Heart right ventricle (tissue), 16 donors: Measurements from ENCODE around the gene KLKB1. TPM values are rescaled to one million over a fixed set of nuclear protein-coding genes. Genes with fewer than 3 reads are reported as not detected.

Experiments used
- ATAC-seq, 8 donors: fragments of 200-7000 bp; cut with Tn5 transposase; one replicate each; pipeline ENCODE4 v1.9.1; 2020; ENCODE audit warnings: mild to moderate bottlenecking in 8 of 8, moderate library complexity in 8 of 8, moderate number of reproducible peaks in 1 of 8
- DNase-seq, 2 donors: peaks; one replicate each; pipeline ENCODE4 v3.0.0-alpha.2; 2020
- H3K27ac ChIP-seq, 10 donors: fragments of 200-600 bp; sonication (generic) in 2 of 10; one replicate each; pipeline versions ENCODE4 v1.5.0 to v1.8.0; 2020 to 2022; ENCODE audit warnings: mild to moderate bottlenecking in 3 of 10
- H3K27me3 ChIP-seq, 7 donors: fragments of 200-600 bp; one replicate each; pipeline ENCODE4 v1.8.0; 2021 to 2022; ENCODE audit warnings: mild to moderate bottlenecking in 2 of 7
- H3K36me3 ChIP-seq, 9 donors: fragments of 200-600 bp; sonication (generic) in 1 of 9; one replicate each; pipeline versions ENCODE4 v1.5.0 to v1.8.0; 2020 to 2022; ENCODE audit warnings: mild to moderate bottlenecking in 2 of 9
- H3K4me1 ChIP-seq, 9 donors: fragments of 200-600 bp; sonication (generic) in 1 of 9; one replicate each; pipeline versions ENCODE4 v1.5.0 to v1.8.0; 2020 to 2022; ENCODE audit warnings: mild to moderate bottlenecking in 4 of 9
- H3K4me3 ChIP-seq, 10 donors: fragments of 200-600 bp; sonication (generic) in 2 of 10; one replicate each; pipeline versions ENCODE4 v1.5.0 to v1.8.0; 2020 to 2022; ENCODE audit warnings: mild to moderate bottlenecking in 7 of 10, moderate library complexity in 2 of 10
- H3K9me3 ChIP-seq, 11 donors: fragments of 200-600 bp in 10 of 11; sonication (generic) in 2 of 11; one replicate each; pipeline versions ENCODE4 v1.5.0 to v1.8.0; 2013 to 2022; ENCODE audit warnings: mild to moderate bottlenecking in 2 of 11, control low read depth in 1 of 11, moderate library complexity in 1 of 11
- WGBS, 2 donors: extraction: QIAGEN DNeasy Blood & Tissue Kit; methylation state at CpG; one replicate each; pipeline ENCODE4 v1.1.7; 2013; ENCODE audit warnings: inconsistent platforms in 1 of 2; 5-methylcytosine and 5-hydroxymethylcytosine counted together
- intact Hi-C, 10 donors: fragments of 100-400 bp; cut with DNase I; formaldehyde crosslinking; loops; one replicate each; pipeline versions ENCODE4 v1.11.1 to v1.14.2; 2022
- polyA plus RNA-seq, 2 donors: library from polyadenylated mRNA; stranded (reverse); fragments of 200-250 nt; gene quantifications; one replicate each; pipeline ENCODE4 v1.2.3, GENCODE V29; 2013
- total RNA-seq, 10 donors: library from RNA; stranded (reverse); fragmentation: NEBNext Ultra II Directional in 3 of 10; extraction: Animal tissue kit (Norgen Biotek cat#: 25700) in 3 of 10; gene quantifications; one replicate each; pipeline versions ENCODE4 v1.2.1 to v1.2.4, GENCODE V29; 2021 to 2023
- TF ChIP-seq, protein P1 (sequence below), 9 donors: fragments of 200-600 bp; sonication (generic) in 2 of 9; IDR thresholded peaks; one replicate each; pipeline versions ENCODE4 v1.5.0 to v1.8.0; 2021 to 2022; ENCODE audit warnings: antibody characterized with exemption in 9 of 9, mild to moderate bottlenecking in 5 of 9, moderate library complexity in 1 of 9
- donor health status: Arrhythmogenic right ventricular cardiomyopathy.
- donor health status: ischemic (EF 13 %, LVEDD 7.1; RV severe dilation, severe dysfunction).
- donor health status: healthy with polysubstance abuse.
- donor health status: DM: no; HTN: yes; CAD: no.
- donor health status: DM: no; HTN: no; CAD: no.
- donor health status: ischemic (EF 25% LVEDD 6.9; RV normal size, moderate dysfunction).
- donor health status: ischemic (EF 25% LVEDD 5.7; RV mildly dilated, moderate dysfunction).
- donor health status: healthy.
- donor health status: DM: yes; HTN: yes; CAD: no.
- donor health status: Ischemic cardiomyopathy.
- donor health status: ischemic (EF 35%, LVEDD 5.7; RV mildly dilated, moderate dysfunction).
- donor health status: nonischemic (EF 11% LVEDD 7.7; RV severe dilation, severe dysfunction).
- donor health status: DM: yes; HTN: yes; CAD: no.
- donor health status: PGD.
- donor health status: ischemic (EF 29% LVEDD 5.4; RV normal size, mild dysfunction).
- donor health status: nonischemic (EF 23%, LVEDD 6.1; RV moderate dilation, normal function).

The KLKB1 gene
- total and polyA plus RNA-seq, 12 donors, result 0.23 to 3.7 (median 1.1) TPM

- ATAC-seq (no peak), DNase-seq (no peak)
- WGBS, 2 donors, result 92 to 95% methylated on average over 5 of the region's 5 CpGs
- Histone ChIP-seq H3K9me3 (no peaks in the 10 kb centered on the region), H3K27me3 (no peaks in the 10 kb centered on the region), H3K36me3 (peaks cover 0 to 47% (median 6%) of the 10 kb centered on the region in 9 donors), H3K27ac (peak overlapping the region in 5 of 10 donors; percentile 24 to 99 (median 98)), H3K4me3 (peak overlapping the region in 4 of 10 donors; percentile 89 to 96 (median 90)), H3K4me1 (peaks cover 6 to 45% (median 36%) of the 10 kb centered on the region in 9 donors)
- TF ChIP-seq, protein P1, sequence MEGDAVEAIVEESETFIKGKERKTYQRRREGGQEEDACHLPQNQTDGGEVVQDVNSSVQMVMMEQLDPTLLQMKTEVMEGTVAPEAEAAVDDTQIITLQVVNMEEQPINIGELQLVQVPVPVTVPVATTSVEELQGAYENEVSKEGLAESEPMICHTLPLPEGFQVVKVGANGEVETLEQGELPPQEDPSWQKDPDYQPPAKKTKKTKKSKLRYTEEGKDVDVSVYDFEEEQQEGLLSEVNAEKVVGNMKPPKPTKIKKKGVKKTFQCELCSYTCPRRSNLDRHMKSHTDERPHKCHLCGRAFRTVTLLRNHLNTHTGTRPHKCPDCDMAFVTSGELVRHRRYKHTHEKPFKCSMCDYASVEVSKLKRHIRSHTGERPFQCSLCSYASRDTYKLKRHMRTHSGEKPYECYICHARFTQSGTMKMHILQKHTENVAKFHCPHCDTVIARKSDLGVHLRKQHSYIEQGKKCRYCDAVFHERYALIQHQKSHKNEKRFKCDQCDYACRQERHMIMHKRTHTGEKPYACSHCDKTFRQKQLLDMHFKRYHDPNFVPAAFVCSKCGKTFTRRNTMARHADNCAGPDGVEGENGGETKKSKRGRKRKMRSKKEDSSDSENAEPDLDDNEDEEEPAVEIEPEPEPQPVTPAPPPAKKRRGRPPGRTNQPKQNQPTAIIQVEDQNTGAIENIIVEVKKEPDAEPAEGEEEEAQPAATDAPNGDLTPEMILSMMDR (IDR thresholded peaks at IDR 0.05), result no peak
- intact Hi-C loops, result loop anchor here in 4 of 10 donors (5.0 to 10.0 kb wide), 4 partner anchors 47 to 129 kb away; partner anchors contain the start of gene TLR3 (in 3 of the 4)
Measured at GRCh38 chr4:186193851-186194250, 33.5 kb upstream of the KLKB1 start.

DNA sequence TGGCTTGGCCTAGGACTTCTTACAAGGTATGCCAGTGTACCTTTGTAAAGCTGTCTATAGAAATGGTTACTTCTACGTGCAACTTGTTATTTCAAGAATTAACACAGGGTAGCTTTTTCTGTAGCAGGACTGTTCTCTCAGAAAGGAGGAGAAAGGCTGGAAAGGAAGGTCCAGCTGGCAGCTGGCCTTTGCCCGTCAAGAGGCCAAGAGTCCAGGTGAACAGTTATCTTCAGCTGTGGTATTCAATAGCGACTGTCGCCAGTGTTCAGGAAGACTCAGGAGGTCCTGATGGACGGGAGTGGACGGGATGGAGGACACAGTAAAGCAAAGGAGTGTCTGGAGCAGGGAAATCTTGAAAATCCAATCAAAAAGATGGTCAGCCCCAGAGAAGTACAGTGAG is 31.2 kb upstream of the KLKB1 start:
- no peak overlapping the region for H3K27ac ChIP-seq
- no peaks in the 10 kb centered on the region for H3K9me3 ChIP-seq
- ATAC-seq (no peak), DNase-seq (no peak)
- peaks cover 0 to 37% (median 23%) of the 10 kb centered on the region in 9 donors for H3K4me1 ChIP-seq
- intact Hi-C loops, result loop anchor here in 1 of 10 donors (10.0 kb wide), 1 partner anchor 131 kb away; the partner anchor contains the start of gene TLR3
- TF ChIP-seq, protein P1 (IDR thresholded peaks at IDR 0.05), result no peak
- H3K27me3 ChIP-seq, result no peaks in the 10 kb centered on the region
- H3K4me3 ChIP-seq, result no peak overlapping the region
- WGBS, 2 donors, result 95 to 96% methylated on average over 6 of the region's 6 CpGs
- peaks cover 0 to 56% (median 6%) of the 10 kb centered on the region in 9 donors for H3K36me3 ChIP-seq

DNA sequence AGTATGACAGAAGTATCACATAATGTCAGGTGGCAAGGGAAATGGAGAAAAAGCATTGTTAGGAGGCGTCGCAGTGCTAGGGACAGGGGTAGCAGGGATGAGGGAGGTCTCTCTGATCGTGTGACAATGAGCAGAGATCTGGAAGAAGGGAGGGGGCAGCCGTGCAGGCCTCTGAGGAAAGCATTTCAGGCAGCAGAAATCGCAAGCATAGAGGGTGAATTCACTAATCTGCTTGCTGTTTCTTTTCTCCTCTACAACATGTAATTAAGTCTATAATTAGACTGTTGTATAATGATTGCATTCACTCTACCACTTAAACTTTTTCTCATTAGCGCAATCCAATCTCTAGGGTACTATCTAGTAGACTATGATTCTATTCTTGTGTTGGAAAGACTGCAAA is 26.8 kb upstream of the KLKB1 start:
- 34 to 55% methylated on average over 6 of the region's 6 CpGs for WGBS, 2 donors
- ATAC-seq (peak in 7 of 8 donors; percentile 15 to 63 (median 41)), DNase-seq (no peak)
- Histone ChIP-seq H3K27me3 (no peaks in the 10 kb centered on the region), H3K4me1 (peaks cover 0 to 46% (median 9%) of the 10 kb centered on the region in 9 donors), H3K36me3 (peaks cover 0 to 54% (median 6%) of the 10 kb centered on the region in 9 donors), H3K27ac (peak overlapping the region in 8 of 10 donors; percentile 26 to 74 (median 59)), H3K4me3 (no peak overlapping the region), H3K9me3 (no peaks in the 10 kb centered on the region)
- intact Hi-C loops, result no loop called here
- TF ChIP-seq, protein P1 (IDR thresholded peaks at IDR 0.05), result no peak

DNA sequence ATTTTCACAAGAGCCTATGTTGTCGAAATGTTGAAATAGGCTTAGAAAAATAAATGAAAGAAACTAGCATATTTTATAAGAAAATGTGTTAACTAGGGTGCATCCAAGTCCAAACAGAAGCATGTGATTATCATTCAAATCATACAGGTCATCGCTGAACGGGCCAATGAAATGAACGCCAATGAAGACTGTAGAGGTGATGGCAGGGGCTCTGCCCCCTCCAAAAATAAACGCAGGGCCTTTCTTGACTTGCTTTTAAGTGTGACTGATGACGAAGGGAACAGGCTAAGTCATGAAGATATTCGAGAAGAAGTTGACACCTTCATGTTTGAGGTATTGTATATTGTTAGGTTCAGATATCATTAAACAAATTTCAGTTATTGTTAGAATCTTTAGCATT is 26.3 kb upstream of the KLKB1 start:
- peak in 5 of 8 donors; percentile 27 to 66 (median 47) for ATAC-seq
- peaks cover 0 to 54% (median 6%) of the 10 kb centered on the region in 9 donors for H3K36me3 ChIP-seq
- intact Hi-C loops, result no loop called here
- peaks cover 0 to 46% (median 9%) of the 10 kb centered on the region in 9 donors for H3K4me1 ChIP-seq
- H3K27ac ChIP-seq, result peak overlapping the region in 8 of 10 donors; percentile 26 to 74 (median 59)
- H3K27me3 ChIP-seq, result no peaks in the 10 kb centered on the region
- H3K4me3 ChIP-seq, result no peak overlapping the region
- DNase-seq, result no peak
- no peaks in the 10 kb centered on the region for H3K9me3 ChIP-seq
- TF ChIP-seq, protein P1 (IDR thresholded peaks at IDR 0.05), result no peak
- WGBS, 2 donors, result 50 to 67% methylated on average over 7 of the region's 7 CpGs
